WTC11 (cell line): Measurements from ENCODE around the gene SSH2.

Source experiments
- CTCF ChIP-seq: fragments of 200-600 bp; IDR thresholded peaks from 2 replicates; pipeline ENCODE4 v1.8.0; 2022; ENCODE audit warnings: antibody characterized with exemption
- FOXK1 ChIP-seq: sonication (generic); formaldehyde crosslinking; IDR thresholded peaks from 2 replicates; pipeline ENCODE4 v1.8.0; 2022; ENCODE audit warnings: mild to moderate bottlenecking, moderate library complexity, missing genetic modification reagents
- HMGXB4 ChIP-seq: sonication (generic); formaldehyde crosslinking; IDR thresholded peaks from 2 replicates; pipeline ENCODE4 v1.8.1; 2023; ENCODE audit warnings: mild to moderate bottlenecking, moderate library complexity, missing genetic modification reagents
- MLX ChIP-seq: sonication (generic); formaldehyde crosslinking; IDR thresholded peaks from 2 replicates; pipeline ENCODE4 v1.8.1; 2023; ENCODE audit warnings: mild to moderate bottlenecking, missing genetic modification reagents, moderate library complexity
- TCF7 ChIP-seq: sonication (generic); formaldehyde crosslinking; IDR thresholded peaks from 2 replicates; pipeline ENCODE4 v1.8.0; 2022; ENCODE audit warnings: mild to moderate bottlenecking, low read depth, missing genetic modification reagents, moderate library complexity
- USF2 ChIP-seq: sonication (generic); formaldehyde crosslinking; IDR thresholded peaks from 2 replicates; pipeline ENCODE4 v1.8.1; 2023; ENCODE audit warnings: mild to moderate bottlenecking, missing genetic modification reagents, moderate library complexity
- ZNF121 ChIP-seq: sonication (generic); formaldehyde crosslinking; IDR thresholded peaks from 2 replicates; pipeline ENCODE4 v1.8.0; 2023; ENCODE audit warnings: missing genetic modification reagents
- ZNF138 ChIP-seq: sonication (generic); formaldehyde crosslinking; conservative IDR thresholded peaks from 2 replicates; pipeline ENCODE4 v1.8.1; 2022; ENCODE audit warnings: mild to moderate bottlenecking, moderate library complexity, missing genetic modification reagents

- TF ChIP-seq MLX (CRISPR knock-in tag) (no peak), USF2 (CRISPR knock-in tag) (no peak), ZNF121 (CRISPR knock-in tag) (no peak), TCF7 (CRISPR knock-in tag) (no peak), HMGXB4 (no peak), CTCF (no peak), FOXK1 (CRISPR knock-in tag) (no peak), ZNF138 (CRISPR knock-in tag) (no peak)
Measured at GRCh38 chr17:29847118-29847517, 82.9 kb downstream of the SSH2 start.
